ENCODE data around the gene WBP4. TPM values are rescaled to one million over a fixed set of nuclear protein-coding genes. Genes with fewer than 3 reads are reported as not detected.
A peak's percentile ranks its signal among the peaks of the same experiment; 100 is the strongest.

The WBP4 gene
- total and polyA plus RNA-seq, 9 of the 15 experiments (the other 6 are each of a cell fraction or from before 2014, with no cell fraction given): 5.5 to 12.2 (median 7.9) TPM

DNA sequence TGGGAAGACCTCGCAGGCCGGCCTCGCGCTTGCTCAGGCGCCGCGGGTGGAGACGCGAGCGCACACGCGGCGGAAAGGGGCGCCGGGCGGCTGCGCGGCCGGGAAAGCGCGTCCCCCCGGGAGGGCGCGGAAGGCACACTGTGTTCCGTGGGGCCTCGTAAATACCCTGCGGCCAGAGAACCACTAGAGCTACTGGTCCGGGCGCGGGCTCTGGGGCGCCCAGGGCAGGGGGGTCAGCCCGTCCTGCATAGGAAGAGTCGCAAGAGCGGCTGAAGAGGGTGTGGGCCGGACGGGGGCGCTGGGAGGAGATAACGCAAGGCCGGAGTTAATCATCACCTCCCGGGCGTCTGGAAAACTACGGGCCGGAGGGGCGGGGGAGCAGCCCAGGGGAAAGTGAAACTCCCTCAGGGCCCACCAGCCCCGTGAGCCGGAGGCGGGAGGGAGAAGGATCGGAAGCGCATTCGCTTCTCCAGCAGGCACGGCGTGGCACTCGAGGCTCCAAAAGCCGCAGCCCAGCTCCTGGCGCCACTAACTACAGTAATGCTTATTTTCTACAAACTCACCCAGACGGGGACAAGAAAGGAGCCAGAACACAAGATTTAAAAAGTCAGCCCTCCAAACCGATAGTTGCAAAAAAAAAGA, 1.1 kb upstream of the WBP4 start (continued):
- peak; percentile 66 for TF ChIP-seq EP400 (IDR thresholded peaks at IDR 0.05)
- TF ChIP-seq, protein P1, sequence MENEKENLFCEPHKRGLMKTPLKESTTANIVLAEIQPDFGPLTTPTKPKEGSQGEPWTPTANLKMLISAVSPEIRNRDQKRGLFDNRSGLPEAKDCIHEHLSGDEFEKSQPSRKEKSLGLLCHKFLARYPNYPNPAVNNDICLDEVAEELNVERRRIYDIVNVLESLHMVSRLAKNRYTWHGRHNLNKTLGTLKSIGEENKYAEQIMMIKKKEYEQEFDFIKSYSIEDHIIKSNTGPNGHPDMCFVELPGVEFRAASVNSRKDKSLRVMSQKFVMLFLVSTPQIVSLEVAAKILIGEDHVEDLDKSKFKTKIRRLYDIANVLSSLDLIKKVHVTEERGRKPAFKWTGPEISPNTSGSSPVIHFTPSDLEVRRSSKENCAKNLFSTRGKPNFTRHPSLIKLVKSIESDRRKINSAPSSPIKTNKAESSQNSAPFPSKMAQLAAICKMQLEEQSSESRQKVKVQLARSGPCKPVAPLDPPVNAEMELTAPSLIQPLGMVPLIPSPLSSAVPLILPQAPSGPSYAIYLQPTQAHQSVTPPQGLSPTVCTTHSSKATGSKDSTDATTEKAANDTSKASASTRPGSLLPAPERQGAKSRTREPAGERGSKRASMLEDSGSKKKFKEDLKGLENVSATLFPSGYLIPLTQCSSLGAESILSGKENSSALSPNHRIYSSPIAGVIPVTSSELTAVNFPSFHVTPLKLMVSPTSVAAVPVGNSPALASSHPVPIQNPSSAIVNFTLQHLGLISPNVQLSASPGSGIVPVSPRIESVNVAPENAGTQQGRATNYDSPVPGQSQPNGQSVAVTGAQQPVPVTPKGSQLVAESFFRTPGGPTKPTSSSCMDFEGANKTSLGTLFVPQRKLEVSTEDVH (IDR thresholded peaks at IDR 0.05; ENCODE audit: low read depth, partially characterized antibody): peak; percentile 17
- no peak for TF ChIP-seq XRCC4 (IDR thresholded peaks at IDR 0.05; ENCODE audit: extremely low read depth, insufficient read depth, insufficient read length)
- TF ChIP-seq ZNF184 (CRISPR knock-in tag; IDR thresholded peaks at IDR 0.05): no peak
- no peak for TF ChIP-seq MEF2A (IDR thresholded peaks at IDR 0.05; ENCODE audit: control insufficient read depth, low read depth, low read length)
- TF ChIP-seq, protein P2, sequence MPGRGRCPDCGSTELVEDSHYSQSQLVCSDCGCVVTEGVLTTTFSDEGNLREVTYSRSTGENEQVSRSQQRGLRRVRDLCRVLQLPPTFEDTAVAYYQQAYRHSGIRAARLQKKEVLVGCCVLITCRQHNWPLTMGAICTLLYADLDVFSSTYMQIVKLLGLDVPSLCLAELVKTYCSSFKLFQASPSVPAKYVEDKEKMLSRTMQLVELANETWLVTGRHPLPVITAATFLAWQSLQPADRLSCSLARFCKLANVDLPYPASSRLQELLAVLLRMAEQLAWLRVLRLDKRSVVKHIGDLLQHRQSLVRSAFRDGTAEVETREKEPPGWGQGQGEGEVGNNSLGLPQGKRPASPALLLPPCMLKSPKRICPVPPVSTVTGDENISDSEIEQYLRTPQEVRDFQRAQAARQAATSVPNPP (IDR thresholded peaks at IDR 0.05; ENCODE audit: borderline replicate concordance, insufficient read depth, insufficient read length): no peak
- no peak for TF ChIP-seq RBM15 (IDR thresholded peaks at IDR 0.05; ENCODE audit: insufficient read depth, low read length)
- TF ChIP-seq RUNX1 (IDR thresholded peaks at IDR 0.05; ENCODE audit: low read depth): no peak
- TF ChIP-seq, protein P3, sequence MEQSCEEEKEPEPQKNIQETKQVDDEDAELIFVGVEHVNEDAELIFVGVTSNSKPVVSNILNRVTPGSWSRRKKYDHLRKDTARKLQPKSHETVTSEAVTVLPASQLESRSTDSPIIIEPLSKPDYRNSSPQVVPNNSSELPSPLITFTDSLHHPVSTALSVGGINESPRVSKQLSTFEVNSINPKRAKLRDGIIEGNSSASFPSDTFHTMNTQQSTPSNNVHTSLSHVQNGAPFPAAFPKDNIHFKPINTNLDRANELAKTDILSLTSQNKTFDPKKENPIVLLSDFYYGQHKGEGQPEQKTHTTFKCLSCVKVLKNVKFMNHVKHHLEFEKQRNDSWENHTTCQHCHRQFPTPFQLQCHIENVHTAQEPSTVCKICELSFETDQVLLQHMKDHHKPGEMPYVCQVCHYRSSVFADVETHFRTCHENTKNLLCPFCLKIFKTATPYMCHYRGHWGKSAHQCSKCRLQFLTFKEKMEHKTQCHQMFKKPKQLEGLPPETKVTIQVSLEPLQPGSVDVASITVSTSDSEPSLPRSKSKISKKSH (CRISPR knock-in tag; IDR thresholded peaks at IDR 0.05): no peak
- no peak for TF ChIP-seq WHSC1 (IDR thresholded peaks at IDR 0.05; ENCODE audit: low read length)
- TF ChIP-seq ATF1 (CRISPR knock-in tag; IDR thresholded peaks at IDR 0.05): no peak
- TF ChIP-seq ATF1 (tag; IDR thresholded peaks at IDR 0.05): peak; percentile 46
- no peak for TF ChIP-seq ZSCAN29 (IDR thresholded peaks at IDR 0.05)
- TF ChIP-seq COPS2 (conservative IDR thresholded peaks at IDR 0.05): no peak
- TF ChIP-seq, protein P4, sequence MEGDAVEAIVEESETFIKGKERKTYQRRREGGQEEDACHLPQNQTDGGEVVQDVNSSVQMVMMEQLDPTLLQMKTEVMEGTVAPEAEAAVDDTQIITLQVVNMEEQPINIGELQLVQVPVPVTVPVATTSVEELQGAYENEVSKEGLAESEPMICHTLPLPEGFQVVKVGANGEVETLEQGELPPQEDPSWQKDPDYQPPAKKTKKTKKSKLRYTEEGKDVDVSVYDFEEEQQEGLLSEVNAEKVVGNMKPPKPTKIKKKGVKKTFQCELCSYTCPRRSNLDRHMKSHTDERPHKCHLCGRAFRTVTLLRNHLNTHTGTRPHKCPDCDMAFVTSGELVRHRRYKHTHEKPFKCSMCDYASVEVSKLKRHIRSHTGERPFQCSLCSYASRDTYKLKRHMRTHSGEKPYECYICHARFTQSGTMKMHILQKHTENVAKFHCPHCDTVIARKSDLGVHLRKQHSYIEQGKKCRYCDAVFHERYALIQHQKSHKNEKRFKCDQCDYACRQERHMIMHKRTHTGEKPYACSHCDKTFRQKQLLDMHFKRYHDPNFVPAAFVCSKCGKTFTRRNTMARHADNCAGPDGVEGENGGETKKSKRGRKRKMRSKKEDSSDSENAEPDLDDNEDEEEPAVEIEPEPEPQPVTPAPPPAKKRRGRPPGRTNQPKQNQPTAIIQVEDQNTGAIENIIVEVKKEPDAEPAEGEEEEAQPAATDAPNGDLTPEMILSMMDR (IDR thresholded peaks at IDR 0.05 in 2 of 3, conservative IDR thresholded peaks at IDR 0.05 in 1 of 3; ENCODE audit: insufficient read depth in 2 of 3, low read depth in 1 of 3, low read length in 3 of 3): peak in 2 of 3 experiments; percentile 37 to 40; a peak in 4 of 6 replicates
- no peak for TF ChIP-seq RFX7 (CRISPR knock-in tag; IDR thresholded peaks at IDR 0.05)
- TF ChIP-seq PTRF (tag; IDR thresholded peaks at IDR 0.05): no peak
- TF ChIP-seq, protein P5, sequence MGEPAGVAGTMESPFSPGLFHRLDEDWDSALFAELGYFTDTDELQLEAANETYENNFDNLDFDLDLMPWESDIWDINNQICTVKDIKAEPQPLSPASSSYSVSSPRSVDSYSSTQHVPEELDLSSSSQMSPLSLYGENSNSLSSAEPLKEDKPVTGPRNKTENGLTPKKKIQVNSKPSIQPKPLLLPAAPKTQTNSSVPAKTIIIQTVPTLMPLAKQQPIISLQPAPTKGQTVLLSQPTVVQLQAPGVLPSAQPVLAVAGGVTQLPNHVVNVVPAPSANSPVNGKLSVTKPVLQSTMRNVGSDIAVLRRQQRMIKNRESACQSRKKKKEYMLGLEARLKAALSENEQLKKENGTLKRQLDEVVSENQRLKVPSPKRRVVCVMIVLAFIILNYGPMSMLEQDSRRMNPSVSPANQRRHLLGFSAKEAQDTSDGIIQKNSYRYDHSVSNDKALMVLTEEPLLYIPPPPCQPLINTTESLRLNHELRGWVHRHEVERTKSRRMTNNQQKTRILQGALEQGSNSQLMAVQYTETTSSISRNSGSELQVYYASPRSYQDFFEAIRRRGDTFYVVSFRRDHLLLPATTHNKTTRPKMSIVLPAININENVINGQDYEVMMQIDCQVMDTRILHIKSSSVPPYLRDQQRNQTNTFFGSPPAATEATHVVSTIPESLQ (CRISPR knock-in tag; IDR thresholded peaks at IDR 0.05): no peak

Measured in K562 (cell line).